Activated B cell treated with CpG ODN at 0.5 μM for 24 hours (primary cell): ENCODE results near the gene TMEM30B. TPM values are rescaled to one million over a fixed set of nuclear protein-coding genes. Genes with fewer than 3 reads are reported as not detected.

Source experiments
- ATAC-seq: fragments of 200-7000 bp; cut with Tn5 transposase; one replicate; pipeline ENCODE4 v1.10.0; 2021; ENCODE audit warnings: low read depth, mild to moderate bottlenecking, moderate library complexity
- CTCF ChIA-PET: fragments of 350-600 bp; sonication (Branson Sonifier 250); formaldehyde crosslinking; loops from one replicate; lab custom pipeline; 2021; ENCODE audit warnings: antibody characterized with exemption; lab: Charles Lee
- POLR2A ChIA-PET: fragments of 350-600 bp; sonication (Branson Sonifier 250); formaldehyde crosslinking; loops from one replicate; lab custom pipeline; 2021; ENCODE audit warnings: antibody characterized with exemption; lab: Charles Lee
- DNase-seq: peaks from one replicate; pipeline ENCODE4 v3.0.0; 2022
- H3K27ac Mint-ChIP-seq: one replicate; pipeline ENCODE4 v1.8.0; 2020; ENCODE audit warnings: mixed read lengths
- H3K27me3 Mint-ChIP-seq: one replicate; pipeline ENCODE4 v1.8.0; 2021; ENCODE audit warnings: mixed read lengths
- H3K36me3 Mint-ChIP-seq: one replicate; pipeline ENCODE4 v1.8.0; 2021; ENCODE audit warnings: low read depth, mixed read lengths
- H3K4me1 Mint-ChIP-seq: one replicate; pipeline ENCODE4 v1.8.0; 2021; ENCODE audit warnings: mixed read lengths
- H3K4me3 Mint-ChIP-seq: one replicate; pipeline ENCODE4 v1.8.0; 2020; ENCODE audit warnings: mild to moderate bottlenecking, mixed read lengths
- H3K9me3 Mint-ChIP-seq: one replicate; pipeline ENCODE4 v1.8.0; 2020; ENCODE audit warnings: mixed read lengths
- intact Hi-C: fragments of 100-400 bp; cut with micrococcal nuclease; formaldehyde crosslinking; loops from one replicate; pipeline ENCODE4 v1.15.1; 2024
- total RNA-seq: library from RNA; stranded (reverse); gene quantifications from 2 replicates; pipeline ENCODE4 v1.2.3, GENCODE V29; 2022
- TF ChIP-seq, protein P1 (sequence below): fragments of 200-600 bp; IDR thresholded peaks from one replicate; pipeline ENCODE4 v1.8.0; 2022; ENCODE audit warnings: antibody characterized with exemption, mild to moderate bottlenecking

Gene TMEM30B, protein sequence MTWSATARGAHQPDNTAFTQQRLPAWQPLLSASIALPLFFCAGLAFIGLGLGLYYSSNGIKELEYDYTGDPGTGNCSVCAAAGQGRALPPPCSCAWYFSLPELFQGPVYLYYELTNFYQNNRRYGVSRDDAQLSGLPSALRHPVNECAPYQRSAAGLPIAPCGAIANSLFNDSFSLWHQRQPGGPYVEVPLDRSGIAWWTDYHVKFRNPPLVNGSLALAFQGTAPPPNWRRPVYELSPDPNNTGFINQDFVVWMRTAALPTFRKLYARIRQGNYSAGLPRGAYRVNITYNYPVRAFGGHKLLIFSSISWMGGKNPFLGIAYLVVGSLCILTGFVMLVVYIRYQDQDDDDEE
- not detected in 2 replicates for total RNA-seq

DNA sequence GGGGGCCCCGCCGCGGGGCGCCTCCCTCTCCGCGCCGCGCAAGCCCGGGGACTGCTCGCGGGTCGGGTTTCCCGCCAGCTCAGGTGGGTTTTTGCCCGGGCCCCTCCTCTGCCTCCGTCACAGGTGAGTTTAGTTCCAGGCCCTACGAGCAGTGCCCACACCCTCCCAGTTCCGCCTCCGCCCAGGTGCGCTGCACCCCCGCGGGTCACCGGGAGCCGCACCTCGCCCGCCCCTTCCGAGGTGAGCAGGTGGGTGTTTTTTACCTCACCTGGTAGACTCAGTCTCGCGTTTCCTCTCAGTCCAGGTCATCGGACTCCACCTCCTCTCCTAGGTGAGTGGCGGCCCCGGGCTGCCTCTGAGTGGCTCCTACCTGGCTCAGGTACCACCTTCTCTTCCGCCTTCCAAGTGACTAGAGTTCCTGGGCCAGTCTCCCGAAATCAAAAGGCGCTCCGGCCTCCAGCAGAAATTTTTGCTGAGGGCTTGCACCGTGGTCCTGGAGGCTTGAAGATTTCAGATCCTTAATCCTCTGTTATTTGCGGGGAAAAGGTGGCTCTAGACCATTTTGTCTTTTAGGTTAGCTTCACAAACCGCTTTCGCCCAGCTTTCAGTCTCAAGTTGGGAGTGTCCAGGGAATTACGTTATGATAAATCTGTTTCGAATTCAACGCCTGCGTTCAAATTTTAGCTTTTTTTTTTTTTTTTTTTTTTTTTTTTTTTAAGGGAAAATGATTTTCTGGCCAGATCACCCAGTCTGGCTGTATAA is at the start of gene TMEM30B:
TMEM30B (minus strand) TSS at position 153 of the 762 bp plus-strand sequence. CDS start 191 bp downstream, outside the sequence.
- Mint-ChIP-seq H3K4me3 (peak within 1 kb of the TSS; percentile 80), H3K9me3 (no peaks in the 10 kb centered on the region), H3K27ac (no peak within 1 kb of the TSS), H3K4me1 (peaks cover 13% of the 10 kb centered on the region), H3K36me3 (no peaks in the 10 kb centered on the region), H3K27me3 (peaks cover 38% of the 10 kb centered on the region)
- CTCF ChIA-PET: interaction anchor here (1.2 kb wide), 1 partner anchor 15 kb away, joined by 3 read pairs; no protein-coding TSS in a partner anchor
- ATAC-seq (no peak), DNase-seq (no peak)
- intact Hi-C loops: no loop called here
- POLR2A ChIA-PET: no interaction called here
- TF ChIP-seq, protein P1, sequence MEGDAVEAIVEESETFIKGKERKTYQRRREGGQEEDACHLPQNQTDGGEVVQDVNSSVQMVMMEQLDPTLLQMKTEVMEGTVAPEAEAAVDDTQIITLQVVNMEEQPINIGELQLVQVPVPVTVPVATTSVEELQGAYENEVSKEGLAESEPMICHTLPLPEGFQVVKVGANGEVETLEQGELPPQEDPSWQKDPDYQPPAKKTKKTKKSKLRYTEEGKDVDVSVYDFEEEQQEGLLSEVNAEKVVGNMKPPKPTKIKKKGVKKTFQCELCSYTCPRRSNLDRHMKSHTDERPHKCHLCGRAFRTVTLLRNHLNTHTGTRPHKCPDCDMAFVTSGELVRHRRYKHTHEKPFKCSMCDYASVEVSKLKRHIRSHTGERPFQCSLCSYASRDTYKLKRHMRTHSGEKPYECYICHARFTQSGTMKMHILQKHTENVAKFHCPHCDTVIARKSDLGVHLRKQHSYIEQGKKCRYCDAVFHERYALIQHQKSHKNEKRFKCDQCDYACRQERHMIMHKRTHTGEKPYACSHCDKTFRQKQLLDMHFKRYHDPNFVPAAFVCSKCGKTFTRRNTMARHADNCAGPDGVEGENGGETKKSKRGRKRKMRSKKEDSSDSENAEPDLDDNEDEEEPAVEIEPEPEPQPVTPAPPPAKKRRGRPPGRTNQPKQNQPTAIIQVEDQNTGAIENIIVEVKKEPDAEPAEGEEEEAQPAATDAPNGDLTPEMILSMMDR: no peak

DNA sequence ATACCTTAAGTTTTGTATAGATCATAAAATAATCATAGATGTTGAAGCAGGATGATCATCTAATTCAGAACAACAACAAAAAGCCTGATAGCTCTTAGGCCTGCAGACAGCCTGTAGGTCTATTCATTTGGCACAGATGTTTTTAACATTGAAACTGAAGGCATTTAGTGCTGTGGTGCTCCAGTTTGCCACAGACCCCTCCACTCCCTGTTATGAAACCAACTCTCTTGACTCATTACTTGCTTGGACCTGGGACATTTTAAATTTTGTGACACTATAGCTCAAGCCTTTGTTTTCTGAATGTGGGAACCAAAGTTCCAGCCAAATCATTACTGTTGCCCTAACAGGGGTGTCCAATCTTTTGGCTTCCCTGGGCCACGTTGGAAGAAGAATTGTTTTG is 49.4 kb upstream of the TMEM30B start:
- Mint-ChIP-seq H3K9me3 (no peaks in the 10 kb centered on the region), H3K27ac (no peak overlapping the region), H3K36me3 (no peaks in the 10 kb centered on the region), H3K4me3 (no peak overlapping the region), H3K4me1 (peaks cover 12% of the 10 kb centered on the region), H3K27me3 (no peaks in the 10 kb centered on the region)
- intact Hi-C loops: no loop called here
- ChIA-PET POLR2A (no interaction called here), CTCF (no interaction called here)
- TF ChIP-seq, protein P1: no peak
- no peak for DNase-seq
- no peak for ATAC-seq

DNA sequence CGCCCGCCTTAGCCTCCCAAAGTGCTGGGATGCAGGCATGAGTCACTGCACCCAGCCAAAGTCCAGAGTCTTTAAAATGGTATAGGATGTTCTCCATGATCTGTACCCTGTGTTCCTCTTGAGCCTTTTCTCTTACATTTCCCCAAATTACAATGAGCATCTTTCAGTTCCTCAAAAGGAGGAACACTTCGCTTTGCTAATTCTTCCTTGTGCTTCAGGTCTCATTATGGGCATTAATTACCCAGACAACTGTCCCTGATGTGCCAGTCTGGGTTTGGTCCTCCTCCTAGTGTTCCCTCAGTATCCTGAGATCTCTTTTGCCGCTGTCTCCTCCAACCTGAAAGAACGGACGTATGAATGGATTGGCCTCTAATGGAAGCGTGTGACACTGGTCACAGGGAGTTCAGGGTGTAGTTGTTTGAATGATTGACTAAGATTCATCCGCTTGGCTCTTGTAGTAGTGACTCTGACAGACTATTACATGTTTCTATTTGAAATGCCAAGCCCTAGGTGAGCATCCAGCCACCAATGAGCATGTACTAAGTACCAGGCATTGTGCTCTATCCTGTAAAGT is 48.4 kb upstream of the TMEM30B start:
- TF ChIP-seq, protein P1: no peak
- CTCF ChIA-PET: no interaction called here
- intact Hi-C loops: loop anchor here (5.0 to 10.0 kb wide), 2 partner anchors 425 to 788 kb away; no protein-coding TSS in a partner anchor
- peaks cover 12% of the 10 kb centered on the region for H3K4me1 Mint-ChIP-seq
- no peak overlapping the region for H3K27ac Mint-ChIP-seq
- H3K27me3 Mint-ChIP-seq: no peaks in the 10 kb centered on the region
- POLR2A ChIA-PET: interaction anchor here (0.6 to 0.7 kb wide), 2 partner anchors 118 to 554 kb away, joined by 3 read pairs; no protein-coding TSS in a partner anchor
- no peaks in the 10 kb centered on the region for H3K36me3 Mint-ChIP-seq
- no peak overlapping the region for H3K4me3 Mint-ChIP-seq
- no peaks in the 10 kb centered on the region for H3K9me3 Mint-ChIP-seq
- ATAC-seq (peak; percentile 62), DNase-seq (no peak)

DNA sequence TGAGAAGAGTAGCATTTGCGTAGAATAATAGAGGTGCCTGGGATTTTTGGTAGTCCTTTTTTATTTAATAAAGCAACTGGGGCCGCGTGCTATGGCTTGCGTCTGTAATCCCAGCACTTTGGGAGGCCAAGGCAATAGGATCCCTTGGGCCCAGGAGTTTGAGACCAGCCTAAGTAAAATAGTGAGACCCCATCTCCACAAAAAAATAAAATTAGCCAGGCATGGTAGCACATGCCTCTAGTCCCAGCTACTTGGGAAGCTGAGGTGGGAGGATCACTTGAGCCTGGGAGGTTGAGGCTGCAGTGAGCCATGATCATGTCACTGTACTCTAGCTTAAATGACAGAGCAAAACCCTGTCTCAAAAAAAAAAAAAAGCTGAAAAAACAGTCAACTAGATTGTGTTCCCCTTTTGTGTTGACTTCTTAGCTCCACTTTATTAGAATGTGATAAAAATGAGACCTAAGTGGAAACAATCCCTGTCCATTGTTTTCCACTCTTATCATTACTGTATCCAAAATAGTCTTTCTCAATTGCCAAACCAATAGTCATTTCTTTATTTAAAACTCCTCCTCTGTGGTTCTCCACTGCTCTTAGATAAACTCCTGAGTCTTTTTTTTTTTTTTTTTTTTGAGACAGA is 47.6 kb upstream of the TMEM30B start:
- ChIA-PET CTCF (no interaction called here), POLR2A (interaction anchor here (0.6 to 0.7 kb wide), 3 partner anchors 119 to 555 kb away, joined by 3 to 6 read pairs (median 3); partner anchors contain the start of gene HIF1A)
- H3K27ac Mint-ChIP-seq: no peak overlapping the region
- ATAC-seq (no peak), DNase-seq (no peak)
- peaks cover 12% of the 10 kb centered on the region for H3K4me1 Mint-ChIP-seq
- intact Hi-C loops: loop anchor here (5.0 to 10.0 kb wide), 2 partner anchors 426 to 789 kb away; no protein-coding TSS in a partner anchor
- TF ChIP-seq, protein P1: no peak
- no peaks in the 10 kb centered on the region for H3K27me3 Mint-ChIP-seq
- H3K4me3 Mint-ChIP-seq: no peak overlapping the region
- H3K9me3 Mint-ChIP-seq: no peaks in the 10 kb centered on the region
- no peaks in the 10 kb centered on the region for H3K36me3 Mint-ChIP-seq
